Ascending aorta (tissue), 2 donors: Measurements from ENCODE around the gene SHC2. TPM values are rescaled to one million over a fixed set of nuclear protein-coding genes. Genes with fewer than 3 reads are reported as not detected.
A peak's percentile ranks its signal among the peaks of the same experiment; 100 is the strongest.
"Not testable (repeated sequence)": the region's sequence is repeated elsewhere in the genome, so short reads cannot be mapped to it uniquely, and the experiment has no call there.

Experiments used
- DNase-seq, 2 donors: peaks; one replicate each; pipeline ENCODE4 v3.0.0-alpha.2; 2019; ENCODE audit warnings: low spot score in 2 of 2
- H3K27ac ChIP-seq, 2 donors: fragments of 200-600 bp; sonication (generic); one replicate each; pipeline ENCODE4 v1.5.1; 2016 to 2017; ENCODE audit warnings: mild to moderate bottlenecking in 1 of 2
- H3K27me3 ChIP-seq: fragments of 200-600 bp; sonication (generic); one replicate; pipeline ENCODE4 v1.5.1; 2017
- H3K36me3 ChIP-seq, 2 donors: fragments of 200-600 bp; sonication (generic); one replicate each; pipeline ENCODE4 v1.5.1; 2016
- H3K4me1 ChIP-seq, 2 donors: fragments of 200-600 bp; sonication (generic); one replicate each; pipeline ENCODE4 v1.5.1; 2016 to 2017; ENCODE audit warnings: mild to moderate bottlenecking in 1 of 2
- H3K4me3 ChIP-seq, 2 donors: fragments of 200-600 bp; sonication (generic); one replicate each; pipeline ENCODE4 v1.5.1; 2016 to 2017; ENCODE audit warnings: mild to moderate bottlenecking in 1 of 2
- H3K9me3 ChIP-seq, 2 donors: fragments of 200-600 bp; sonication (generic); one replicate each; pipeline ENCODE4 v1.5.1; 2016
- intact Hi-C: fragments of 100-400 bp; cut with DNase I; formaldehyde crosslinking; loops from one replicate; pipeline ENCODE4 v1.15.1; 2023
- total RNA-seq: library from RNA; depleted of rRNA; stranded (reverse); fragments of >200 nt; gene quantifications from one replicate; pipeline ENCODE4 v1.1.0, GENCODE V29; 2016
- TF ChIP-seq, protein P1 (sequence below), 3 experiments: fragments of 200-600 bp in 2 of 3; fragments of 450-650 bp in 1 of 3; sonication (generic) in 2 of 3; IDR thresholded peaks; one replicate each; pipeline ENCODE4 v1.5.1; 2016 to 2019; ENCODE audit warnings: antibody characterized with exemption in 3 of 3, mild to moderate bottlenecking in 1 of 3, moderate library complexity in 1 of 3

SHC2 gene
- total RNA-seq, 1 donor from 2014 or later = 51.2 TPM

DNA sequence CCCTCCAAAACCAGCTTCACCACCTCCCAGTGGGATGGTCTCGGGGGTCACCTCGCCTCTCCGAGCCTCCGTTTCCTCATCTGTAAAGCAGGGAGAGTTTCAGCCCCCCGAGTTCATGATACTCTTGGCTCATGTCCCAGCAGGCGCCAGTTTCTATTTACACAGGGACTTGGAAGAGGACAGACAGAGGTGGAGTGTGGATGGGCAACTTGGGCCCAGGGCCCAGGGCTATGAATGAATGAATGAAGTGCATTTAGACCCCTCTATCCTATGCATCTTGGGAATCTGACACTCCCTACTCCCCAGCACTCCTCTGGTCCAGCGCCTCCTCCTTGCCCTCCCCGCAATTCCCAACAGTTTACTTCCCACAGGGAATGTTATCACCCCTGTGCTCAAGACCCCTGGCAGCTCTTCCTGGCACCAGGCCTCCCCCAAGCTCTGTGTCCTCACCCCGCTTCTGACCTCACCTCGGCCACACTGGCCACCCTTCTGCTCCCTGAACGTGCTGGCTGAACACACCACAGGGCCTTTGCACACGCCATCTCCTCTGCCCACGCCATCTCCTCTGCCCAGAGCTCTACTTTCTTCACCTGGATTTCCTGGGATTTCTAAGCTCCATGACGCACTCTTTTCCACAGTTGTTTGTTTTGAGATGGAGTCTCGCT lies 46.9 kb downstream of the SHC2 start:
- DNase-seq = no peak
- TF ChIP-seq, protein P1, sequence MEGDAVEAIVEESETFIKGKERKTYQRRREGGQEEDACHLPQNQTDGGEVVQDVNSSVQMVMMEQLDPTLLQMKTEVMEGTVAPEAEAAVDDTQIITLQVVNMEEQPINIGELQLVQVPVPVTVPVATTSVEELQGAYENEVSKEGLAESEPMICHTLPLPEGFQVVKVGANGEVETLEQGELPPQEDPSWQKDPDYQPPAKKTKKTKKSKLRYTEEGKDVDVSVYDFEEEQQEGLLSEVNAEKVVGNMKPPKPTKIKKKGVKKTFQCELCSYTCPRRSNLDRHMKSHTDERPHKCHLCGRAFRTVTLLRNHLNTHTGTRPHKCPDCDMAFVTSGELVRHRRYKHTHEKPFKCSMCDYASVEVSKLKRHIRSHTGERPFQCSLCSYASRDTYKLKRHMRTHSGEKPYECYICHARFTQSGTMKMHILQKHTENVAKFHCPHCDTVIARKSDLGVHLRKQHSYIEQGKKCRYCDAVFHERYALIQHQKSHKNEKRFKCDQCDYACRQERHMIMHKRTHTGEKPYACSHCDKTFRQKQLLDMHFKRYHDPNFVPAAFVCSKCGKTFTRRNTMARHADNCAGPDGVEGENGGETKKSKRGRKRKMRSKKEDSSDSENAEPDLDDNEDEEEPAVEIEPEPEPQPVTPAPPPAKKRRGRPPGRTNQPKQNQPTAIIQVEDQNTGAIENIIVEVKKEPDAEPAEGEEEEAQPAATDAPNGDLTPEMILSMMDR (IDR thresholded peaks at IDR 0.05) = no peak
- Histone ChIP-seq H3K4me1 (peaks cover 3 to 9% of the 10 kb centered on the region in 2 donors), H3K36me3 (no peaks in the 10 kb centered on the region), H3K9me3 (no peaks in the 10 kb centered on the region), H3K4me3 (no peak overlapping the region), H3K27me3 (peaks cover under 1% of the 10 kb centered on the region), H3K27ac (no peak overlapping the region)
- intact Hi-C loops = no loop called here

DNA sequence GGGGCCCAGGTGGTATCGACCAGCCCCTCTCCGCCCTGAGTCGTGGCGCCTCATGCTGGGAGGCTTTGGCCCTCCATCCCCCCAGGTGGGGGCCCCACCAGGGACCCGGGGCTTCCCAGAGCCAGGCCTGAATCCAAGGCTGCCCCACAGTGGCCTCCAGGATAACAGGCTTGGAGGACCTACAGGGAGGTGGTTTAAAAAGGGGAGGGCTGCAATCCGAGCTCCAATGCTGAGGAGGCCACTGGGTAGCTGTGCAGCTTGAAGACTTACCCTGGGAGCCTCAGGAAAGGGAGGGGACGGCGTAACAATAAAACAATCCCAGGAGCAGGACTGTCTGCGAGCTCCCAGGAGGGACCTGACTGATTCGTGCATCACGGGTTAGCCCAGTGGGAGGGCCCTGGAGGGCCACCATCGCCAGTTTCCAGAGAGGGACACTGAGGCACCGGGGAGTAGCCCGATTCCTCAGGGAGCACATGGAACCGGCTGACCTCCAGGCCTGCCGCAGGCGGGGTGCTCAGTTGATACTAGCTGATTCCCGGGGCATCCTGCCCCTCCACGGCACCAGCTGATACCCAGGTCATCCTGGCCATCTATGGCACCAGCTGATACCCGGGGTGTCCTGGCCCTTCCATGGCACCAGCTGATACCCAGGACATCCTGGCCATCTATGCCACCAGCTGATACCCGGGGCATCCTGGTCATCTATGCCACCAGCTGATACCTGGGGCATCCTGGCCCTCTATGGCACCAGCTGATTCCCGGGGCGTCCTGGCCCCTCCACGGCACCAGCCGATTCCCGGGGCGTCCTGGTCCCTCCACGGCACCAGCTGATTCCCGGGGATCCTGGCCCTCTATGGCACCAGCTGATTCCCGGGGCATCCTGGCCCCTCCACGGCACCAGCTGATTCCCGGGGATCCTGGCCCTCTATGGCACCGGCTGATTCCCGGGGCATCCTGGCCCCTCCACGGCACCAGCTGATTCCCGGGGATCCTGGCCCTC lies 48.2 kb downstream of the SHC2 start:
- Histone ChIP-seq H3K27me3 (peaks cover 13% of the 10 kb centered on the region), H3K4me3 (no peak overlapping the region), H3K27ac (no peak overlapping the region), H3K36me3 (no peaks in the 10 kb centered on the region), H3K9me3 (no peaks in the 10 kb centered on the region), H3K4me1 (peaks cover 10 to 15% of the 10 kb centered on the region in 2 donors)
- intact Hi-C loops = no loop called here
- TF ChIP-seq, protein P1 (IDR thresholded peaks at IDR 0.05) = no peak
- DNase-seq = no peak

DNA sequence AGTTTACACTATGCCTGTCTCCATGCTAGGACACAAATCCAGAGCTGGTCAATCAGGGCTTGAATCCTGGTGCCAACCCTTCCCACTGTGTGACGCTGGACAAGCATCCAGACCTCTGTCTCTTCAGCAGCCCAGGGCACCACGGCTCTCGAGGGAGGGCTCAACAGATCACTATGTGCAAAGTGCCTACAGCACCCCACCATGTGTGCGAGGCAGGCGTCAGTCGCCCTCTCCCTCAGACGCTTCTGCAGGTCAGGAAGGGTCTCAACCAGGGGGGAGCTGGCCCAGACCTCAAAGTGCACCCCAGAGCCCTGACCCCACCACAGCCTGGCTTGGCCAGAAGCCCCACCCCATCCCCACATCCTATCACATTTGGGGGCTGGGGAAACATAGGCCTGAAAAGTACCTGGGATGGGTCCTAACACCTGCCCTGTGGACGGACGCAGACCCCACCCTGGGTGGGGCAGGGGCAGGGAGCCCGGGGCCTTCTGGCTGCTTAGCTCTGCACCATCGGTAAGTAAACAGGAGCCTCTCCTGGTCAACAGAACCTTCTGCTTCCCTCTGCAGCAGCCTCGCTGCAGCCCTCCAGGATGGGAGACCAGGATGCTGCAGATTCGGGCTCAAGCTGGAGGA lies 49.0 kb downstream of the SHC2 start:
- no peak overlapping the region for H3K4me3 ChIP-seq
- intact Hi-C loops = no loop called here
- H3K36me3 ChIP-seq = no peaks in the 10 kb centered on the region
- H3K4me1 ChIP-seq = peaks cover 10 to 15% of the 10 kb centered on the region in 2 donors
- peaks cover 14% of the 10 kb centered on the region for H3K27me3 ChIP-seq
- DNase-seq = no peak
- no peak overlapping the region for H3K27ac ChIP-seq
- no peaks in the 10 kb centered on the region for H3K9me3 ChIP-seq
- TF ChIP-seq, protein P1 (IDR thresholded peaks at IDR 0.05) = no peak

DNA sequence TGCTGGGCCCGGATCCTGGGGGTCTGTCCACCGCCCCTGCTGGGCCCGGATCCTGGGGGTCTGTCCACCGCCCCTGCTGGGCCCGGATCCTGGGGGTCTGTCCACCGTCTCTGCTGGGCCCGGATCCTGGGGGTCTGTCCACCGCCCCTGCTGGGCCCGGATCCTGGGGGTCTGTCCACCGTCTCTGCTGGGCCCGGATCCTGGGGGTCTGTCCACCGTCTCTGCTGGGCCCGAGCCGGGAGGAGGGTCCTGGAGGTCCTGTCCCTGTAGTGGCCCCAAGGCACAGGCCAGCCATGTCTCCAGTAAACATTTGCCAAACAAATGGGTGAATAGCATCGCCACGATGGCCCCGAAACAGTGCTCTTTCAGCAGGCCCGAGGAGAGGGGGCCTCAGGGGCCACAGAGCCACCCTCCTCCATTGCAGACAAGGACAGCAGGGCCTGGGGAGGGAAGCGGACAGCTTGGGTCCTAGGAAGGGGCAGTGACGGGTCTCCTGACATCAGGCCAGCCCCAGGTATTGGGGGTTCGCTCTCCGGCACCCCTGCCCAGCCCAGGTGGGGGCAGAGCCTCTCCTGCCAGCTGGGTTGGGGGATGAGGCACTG lies 49.6 kb downstream of the SHC2 start:
- H3K36me3 ChIP-seq, H3K4me3 ChIP-seq, intact Hi-C loops, H3K9me3 ChIP-seq, H3K27ac ChIP-seq, DNase-seq: not testable (repeated sequence)
- peaks cover 14% of the 10 kb centered on the region for H3K27me3 ChIP-seq
- H3K4me1 ChIP-seq = peaks cover 10 to 15% of the 10 kb centered on the region in 2 donors

DNA sequence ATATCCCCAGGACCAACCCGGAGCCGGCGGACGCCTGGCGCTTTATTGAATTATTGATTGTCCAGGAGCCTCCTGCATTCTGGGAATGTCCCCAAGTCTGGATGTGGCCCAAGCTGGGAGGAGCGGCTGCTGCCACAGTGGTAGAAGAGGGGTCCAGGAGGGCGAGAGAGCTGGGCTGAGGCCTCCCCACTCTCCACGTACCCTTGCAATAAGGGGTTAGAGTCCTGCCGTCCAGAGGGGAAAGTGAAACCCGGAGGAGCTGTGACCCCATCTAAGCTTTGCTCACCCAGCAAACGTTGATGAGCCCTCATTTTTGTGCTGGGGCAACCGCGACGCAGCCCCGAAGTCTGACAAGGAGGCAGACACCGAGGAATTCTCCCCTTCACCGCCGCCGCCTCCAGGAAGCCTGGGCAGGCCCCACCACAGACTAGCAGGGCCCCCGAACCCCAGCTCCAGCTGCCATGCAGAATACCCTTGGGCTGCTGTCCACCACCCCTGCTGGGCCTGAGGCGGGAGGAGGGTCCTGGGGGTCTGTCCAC lies 50.5 kb downstream of the SHC2 start:
- no peaks in the 10 kb centered on the region for H3K9me3 ChIP-seq
- no peak overlapping the region for H3K4me3 ChIP-seq
- intact Hi-C loops = no loop called here
- H3K4me1 ChIP-seq = peaks cover 10 to 15% of the 10 kb centered on the region in 2 donors
- TF ChIP-seq, protein P1 (IDR thresholded peaks at IDR 0.05) = no peak
- H3K27me3 ChIP-seq = peaks cover 14% of the 10 kb centered on the region
- H3K27ac ChIP-seq = no peak overlapping the region
- peak in 1 of 2 donors; percentile 60 for DNase-seq
- H3K36me3 ChIP-seq = no peaks in the 10 kb centered on the region
